Mucosa of descending colon (tissue), 3 donors: ENCODE measurements around the gene LRBA. TPM values are rescaled to one million over a fixed set of nuclear protein-coding genes. Genes with fewer than 3 reads are reported as not detected.
A peak's percentile ranks its signal among the peaks of the same experiment; 100 is the strongest.

Experiments used
- ATAC-seq: fragments of 200-7000 bp; cut with Tn5 transposase; one replicate; pipeline ENCODE4 v1.9.1; 2020; ENCODE audit warnings: mild to moderate bottlenecking, moderate library complexity
- DNase-seq, 3 donors: peaks; one replicate each; pipeline ENCODE4 v3.0.0-alpha.2; 2020
- H3K36me3 ChIP-seq: fragments of 200-600 bp; one replicate; pipeline ENCODE4 v1.8.0; 2021; ENCODE audit warnings: low read depth, mild to moderate bottlenecking
- H3K4me1 ChIP-seq: fragments of 200-600 bp; one replicate; pipeline ENCODE4 v1.8.0; 2021; ENCODE audit warnings: low read depth, mild to moderate bottlenecking
- H3K4me3 ChIP-seq: fragments of 200-600 bp; one replicate; pipeline ENCODE4 v1.8.0; 2021; ENCODE audit warnings: mild to moderate bottlenecking
- H3K9me3 ChIP-seq: fragments of 200-600 bp; one replicate; pipeline ENCODE4 v1.8.0; 2021; ENCODE audit warnings: mild to moderate bottlenecking
- intact Hi-C, 2 donors: fragments of 100-400 bp; cut with DNase I in 1 of 2; cut with micrococcal nuclease in 1 of 2; formaldehyde crosslinking; loops; one replicate each; pipeline versions ENCODE4 v1.11.0 to v1.11.1; 2022; cut with DNase I, micrococcal nuclease
- total RNA-seq, 3 donors: library from RNA; stranded (reverse); fragmentation: NEBNext Ultra II Directional in 2 of 3; extraction: Animal tissue kit (Norgen Biotek cat#: 25700) in 2 of 3; gene quantifications; one replicate each; pipeline versions ENCODE4 v1.2.1 to v1.2.4, GENCODE V29; 2021 to 2023
- TF ChIP-seq, protein P1 (sequence below): fragments of 200-600 bp; IDR thresholded peaks from one replicate; pipeline ENCODE4 v1.8.0; 2022; ENCODE audit warnings: antibody characterized with exemption, mild to moderate bottlenecking
- donor health status: DM: no; HTN: no; CAD: no; lungs with moderate emphysema.
- donor health status: DM: no; HTN: no; CAD: no.
- donor health status: DM: no; HTN: yes; CAD: no.

Gene LRBA
- total RNA-seq, 3 donors from 2014 or later: 69.8 to 98.4 (median 76.2) TPM

GRCh38 chr4:150250998-150251651, 764.0 kb downstream of the LRBA start:
- no peaks in the 10 kb centered on the region for H3K9me3 ChIP-seq
- DNase-seq (no peak), ATAC-seq (no peak)
- intact Hi-C loops: no loop called here
- no peaks in the 10 kb centered on the region for H3K36me3 ChIP-seq
- no peak overlapping the region for H3K4me3 ChIP-seq
- TF ChIP-seq, protein P1, sequence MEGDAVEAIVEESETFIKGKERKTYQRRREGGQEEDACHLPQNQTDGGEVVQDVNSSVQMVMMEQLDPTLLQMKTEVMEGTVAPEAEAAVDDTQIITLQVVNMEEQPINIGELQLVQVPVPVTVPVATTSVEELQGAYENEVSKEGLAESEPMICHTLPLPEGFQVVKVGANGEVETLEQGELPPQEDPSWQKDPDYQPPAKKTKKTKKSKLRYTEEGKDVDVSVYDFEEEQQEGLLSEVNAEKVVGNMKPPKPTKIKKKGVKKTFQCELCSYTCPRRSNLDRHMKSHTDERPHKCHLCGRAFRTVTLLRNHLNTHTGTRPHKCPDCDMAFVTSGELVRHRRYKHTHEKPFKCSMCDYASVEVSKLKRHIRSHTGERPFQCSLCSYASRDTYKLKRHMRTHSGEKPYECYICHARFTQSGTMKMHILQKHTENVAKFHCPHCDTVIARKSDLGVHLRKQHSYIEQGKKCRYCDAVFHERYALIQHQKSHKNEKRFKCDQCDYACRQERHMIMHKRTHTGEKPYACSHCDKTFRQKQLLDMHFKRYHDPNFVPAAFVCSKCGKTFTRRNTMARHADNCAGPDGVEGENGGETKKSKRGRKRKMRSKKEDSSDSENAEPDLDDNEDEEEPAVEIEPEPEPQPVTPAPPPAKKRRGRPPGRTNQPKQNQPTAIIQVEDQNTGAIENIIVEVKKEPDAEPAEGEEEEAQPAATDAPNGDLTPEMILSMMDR: no peak
- H3K4me1 ChIP-seq: peaks cover 11% of the 10 kb centered on the region

DNA sequence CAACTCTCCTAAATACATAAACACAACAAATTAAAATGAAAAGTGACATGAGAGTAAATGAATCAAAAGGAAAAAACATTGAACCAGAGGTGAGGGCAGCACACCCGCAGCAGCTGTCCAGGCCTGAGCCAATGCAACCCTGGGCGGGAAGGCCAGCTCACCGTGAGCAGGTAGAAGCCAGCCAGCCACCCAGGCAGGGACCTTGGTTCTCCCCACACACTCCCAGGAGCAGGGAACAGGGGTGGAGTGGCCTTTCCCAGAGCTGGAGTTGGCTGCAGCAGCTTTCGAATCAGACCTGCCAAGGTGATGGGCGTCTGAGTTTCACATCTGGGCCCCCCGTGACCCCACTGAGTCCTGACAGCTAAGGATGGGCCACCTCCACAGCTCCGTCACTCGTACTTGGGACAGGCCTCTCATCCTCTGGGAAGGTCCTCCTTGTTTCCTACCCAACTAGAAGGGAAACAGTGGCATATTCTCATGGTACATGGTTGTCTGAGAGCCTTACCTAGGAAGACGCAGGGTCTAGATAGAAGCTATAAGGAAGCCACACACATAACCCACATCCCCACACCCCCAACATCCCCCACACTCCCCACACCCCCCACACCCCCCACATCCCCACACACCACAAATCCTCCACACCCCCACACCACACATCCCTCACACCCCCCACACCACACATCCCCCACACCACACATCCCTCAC, 764.6 kb downstream of the LRBA start:
- ATAC-seq: no peak
- DNase-seq: no peak
- H3K4me3 ChIP-seq: no peak overlapping the region

DNA sequence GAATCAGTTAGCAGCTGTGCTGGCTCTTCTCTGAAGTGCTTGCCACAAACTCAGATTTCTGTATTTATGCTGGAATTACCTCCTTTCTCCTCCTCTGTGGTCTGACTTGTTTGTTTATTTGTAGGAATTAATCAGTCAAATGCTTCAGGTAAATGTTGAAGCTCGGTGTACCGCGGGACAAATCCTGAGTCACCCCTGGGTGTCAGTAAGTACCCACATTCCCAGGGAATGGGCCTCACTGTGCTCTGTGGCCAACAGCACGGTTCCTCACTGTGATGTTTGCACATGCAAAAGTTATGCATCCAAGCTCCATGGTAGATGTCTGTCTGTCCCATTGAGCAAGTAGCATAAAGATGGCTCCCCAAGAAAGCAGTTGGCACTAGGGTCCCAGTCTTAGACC, 766.9 kb downstream of the LRBA start:
- intact Hi-C loops: loop anchor here (10.0 kb wide), 1 partner anchor 243 kb away; no protein-coding TSS in a partner anchor
- H3K4me3 ChIP-seq: no peak overlapping the region

More for the DNA sequence above, 764.6 kb downstream of the LRBA start:
- Histone ChIP-seq H3K36me3 (no peaks in the 10 kb centered on the region), H3K9me3 (no peaks in the 10 kb centered on the region), H3K4me1 (peaks cover 4% of the 10 kb centered on the region)
- intact Hi-C loops: no loop called here
- TF ChIP-seq, protein P1: no peak

GRCh38 chr4:150247184-150247583, 767.9 kb downstream of the LRBA start:
- Histone ChIP-seq H3K4me3 (no peak overlapping the region), H3K4me1 (no peaks in the 10 kb centered on the region), H3K9me3 (no peaks in the 10 kb centered on the region), H3K36me3 (no peaks in the 10 kb centered on the region)
- DNase-seq (no peak), ATAC-seq (no peak)
- TF ChIP-seq, protein P1: no peak
- intact Hi-C loops: loop anchor here (10.0 kb wide), 1 partner anchor 242 kb away; no protein-coding TSS in a partner anchor

More for the DNA sequence above, 766.9 kb downstream of the LRBA start:
- ATAC-seq (peak; percentile 19), DNase-seq (no peak)
- no peaks in the 10 kb centered on the region for H3K9me3 ChIP-seq
- H3K36me3 ChIP-seq: no peaks in the 10 kb centered on the region
- TF ChIP-seq, protein P1: no peak
- H3K4me1 ChIP-seq: no peaks in the 10 kb centered on the region

- Histone ChIP-seq H3K4me3 (no peak overlapping the region), H3K36me3 (no peaks in the 10 kb centered on the region), H3K4me1 (no peaks in the 10 kb centered on the region), H3K9me3 (no peaks in the 10 kb centered on the region)
- TF ChIP-seq, protein P1: no peak
- ATAC-seq: peak; percentile 56
- no peak for DNase-seq
- intact Hi-C loops: loop anchor here (10.0 kb wide), 1 partner anchor 240 kb away; no protein-coding TSS in a partner anchor
Measured at GRCh38 chr4:150244600-150244999, 770.5 kb downstream of the LRBA start.
